ENCODE data around the gene ACTN1. TPM values are rescaled to one million over a fixed set of nuclear protein-coding genes. Genes with fewer than 3 reads are reported as not detected.
A peak's percentile ranks its signal among the peaks of the same experiment; 100 is the strongest.

ACTN1 gene
- total RNA-seq, 2 donors from 2014 or later = 170 to 316 TPM

- Histone ChIP-seq H3K27me3 (no peaks in the 10 kb centered on the region), H3K4me3 (no peak overlapping the region), H3K36me3 (no peaks in the 10 kb centered on the region), H3K27ac (no peak overlapping the region), H3K4me1 (peaks cover 0 to 7% of the 10 kb centered on the region in 2 donors), H3K9me3 (no peaks in the 10 kb centered on the region)
- no peak for TF ChIP-seq CTCF (IDR thresholded peaks at IDR 0.05)
- no peak for DNase-seq (ENCODE audit: low spot score)
Observed at GRCh38 chr14:68984686-68985085, 5.6 kb upstream of the ACTN1 start.

- Histone ChIP-seq H3K27me3 (no peaks in the 10 kb centered on the region), H3K4me1 (peaks cover 0 to 7% of the 10 kb centered on the region in 2 donors), H3K36me3 (no peaks in the 10 kb centered on the region), H3K4me3 (no peak overlapping the region), H3K9me3 (no peaks in the 10 kb centered on the region), H3K27ac (peak overlapping the region in 1 of 2 donors; percentile 15)
- no peak for DNase-seq (ENCODE audit: low spot score)
- TF ChIP-seq CTCF (IDR thresholded peaks at IDR 0.05) = no peak
Observed at GRCh38 chr14:68983191-68983590, 4.1 kb upstream of the ACTN1 start.

- Histone ChIP-seq H3K4me3 (no peak overlapping the region), H3K4me1 (peaks cover 0 to 7% of the 10 kb centered on the region in 2 donors), H3K27me3 (no peaks in the 10 kb centered on the region), H3K27ac (peak overlapping the region in 1 of 2 donors; percentile 41), H3K36me3 (no peaks in the 10 kb centered on the region), H3K9me3 (no peaks in the 10 kb centered on the region)
- DNase-seq (ENCODE audit: low spot score) = no peak
- TF ChIP-seq CTCF (IDR thresholded peaks at IDR 0.05) = no peak
Observed at GRCh38 chr14:68982581-68982980, 3.5 kb upstream of the ACTN1 start.

GRCh38 chr14:68981539-68981976 is 2.5 kb upstream of the ACTN1 start:
- Histone ChIP-seq H3K9me3 (no peaks in the 10 kb centered on the region), H3K27ac (no peak overlapping the region), H3K4me1 (peaks cover 0 to 16% of the 10 kb centered on the region in 2 donors), H3K4me3 (no peak overlapping the region), H3K36me3 (no peaks in the 10 kb centered on the region), H3K27me3 (no peaks in the 10 kb centered on the region)
- no peak for DNase-seq (ENCODE audit: low spot score)
- no peak for TF ChIP-seq CTCF (IDR thresholded peaks at IDR 0.05)

- TF ChIP-seq CTCF (IDR thresholded peaks at IDR 0.05) = no peak
- Histone ChIP-seq H3K27me3 (no peaks in the 10 kb centered on the region), H3K9me3 (no peaks in the 10 kb centered on the region), H3K4me1 (peaks cover 0 to 20% of the 10 kb centered on the region in 2 donors), H3K4me3 (no peak overlapping the region), H3K27ac (no peak overlapping the region), H3K36me3 (no peaks in the 10 kb centered on the region)
- DNase-seq (ENCODE audit: low spot score) = no peak
Observed at GRCh38 chr14:68981139-68981538, 2.0 kb upstream of the ACTN1 start.
